ENCODE data around the gene PLA2G4F.

DNA sequence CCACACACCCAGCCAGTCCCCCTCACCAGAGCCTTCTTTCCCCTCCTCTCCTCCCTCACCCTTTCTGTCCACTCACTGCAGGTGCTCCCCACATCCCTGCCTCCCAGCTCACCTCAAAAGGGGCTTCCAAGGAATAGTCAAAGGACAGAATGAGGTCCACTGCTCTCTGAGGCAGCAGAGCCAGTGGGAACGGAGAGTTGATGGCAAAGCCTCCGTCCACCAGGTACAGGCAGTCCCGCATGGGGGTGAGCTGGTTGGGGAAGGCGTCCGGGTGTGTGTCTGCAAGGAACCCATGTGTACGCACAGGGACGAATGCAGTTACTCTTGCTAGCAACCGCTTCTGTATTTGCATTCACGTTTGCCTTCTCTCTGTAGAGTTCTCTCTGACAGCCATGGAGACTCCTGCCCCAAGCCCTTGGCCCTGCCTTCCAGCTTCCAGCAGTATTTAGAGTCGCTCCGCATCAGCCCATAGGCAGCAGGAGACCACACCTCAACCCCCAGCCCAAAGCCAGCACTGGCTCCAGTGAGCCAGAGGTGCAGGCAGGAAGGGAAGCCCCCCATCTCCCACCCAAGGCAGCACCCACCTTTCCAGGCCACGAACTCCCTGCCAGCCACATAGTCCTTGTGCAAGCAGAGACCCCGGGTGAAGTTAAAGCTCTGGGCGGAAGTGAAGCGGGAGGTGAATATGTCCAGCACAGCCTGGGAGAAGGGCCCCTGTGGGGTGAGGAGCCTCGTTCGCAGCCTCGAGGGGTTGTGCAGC lies 12.4 kb downstream of the PLA2G4F start:
- TF ChIP-seq CTCF (IDR thresholded peaks at IDR 0.05) (no peak), POLR2A (IDR thresholded peaks at IDR 0.05) (no peak)
